ENCODE results near the gene LDB3.

The LDB3 gene

DNA sequence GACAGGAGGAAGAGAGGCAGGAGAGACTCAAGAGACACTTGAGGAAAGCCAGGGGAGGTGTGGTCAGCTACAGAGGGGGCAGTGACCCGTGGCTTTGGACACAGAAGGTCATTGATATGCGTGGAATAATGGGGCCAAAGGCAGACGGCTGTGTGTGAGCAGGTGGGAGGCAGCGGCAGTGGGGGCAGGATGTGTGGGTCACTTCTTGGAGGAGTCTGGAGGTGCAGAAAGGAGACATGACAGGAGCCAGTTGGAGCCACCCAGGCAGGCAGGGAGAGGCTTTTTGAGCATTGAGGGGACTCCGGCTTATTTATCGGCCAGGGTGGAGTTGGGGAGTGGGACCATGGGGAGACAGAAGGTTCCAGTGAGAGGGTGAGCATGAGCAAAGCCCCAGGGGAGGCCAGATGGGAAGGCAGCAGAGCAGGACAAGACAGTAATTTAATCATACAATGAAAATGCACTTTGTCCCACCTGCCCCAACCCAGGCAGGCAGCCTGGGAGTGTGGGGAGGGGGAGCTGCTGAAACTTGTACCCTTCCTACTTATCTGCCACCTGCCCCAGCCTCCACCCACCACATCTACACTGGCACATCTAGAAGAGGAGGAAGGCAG is 5.0 kb downstream of the LDB3 start:
- ChIA-PET POLR2A (no interaction called here), CTCF (interaction anchor here (1.2 kb wide), 1 partner anchor 88 kb away, joined by 3 read pairs; no protein-coding TSS in a partner anchor)
- TF ChIP-seq IKZF3 (tag by site-specific recombination; IDR thresholded peaks at IDR 0.05) (no peak), ZNF112 (tag by site-specific recombination; IDR thresholded peaks at IDR 0.05) (no peak), GLIS2 (tag by site-specific recombination; IDR thresholded peaks at IDR 0.05) (peak; percentile 33; the same call in 1 of the 2 replicates), ZNF600 (tag by site-specific recombination; IDR thresholded peaks at IDR 0.05) (no peak), ZNF701 (tag by site-specific recombination; IDR thresholded peaks at IDR 0.05) (no peak), EGR2 (tag by site-specific recombination; IDR thresholded peaks at IDR 0.05; ENCODE audit: low read depth) (peak; percentile 75; the same call in 1 of the 2 replicates), ZNF174 (tag by site-specific recombination; IDR thresholded peaks at IDR 0.05) (no peak), ZFHX2 (tag by site-specific recombination; conservative IDR thresholded peaks at IDR 0.05) (peak; percentile 56), ZNF530 (tag by site-specific recombination; IDR thresholded peaks at IDR 0.05; ENCODE audit: low read depth) (no peak), ZNF791 (tag by site-specific recombination; IDR thresholded peaks at IDR 0.05) (no peak), KLF1 (tag by site-specific recombination; IDR thresholded peaks at IDR 0.05) (no peak), ZNF514 (tag by site-specific recombination; IDR thresholded peaks at IDR 0.05) (no peak)
- TF ChIP-seq, protein P1, sequence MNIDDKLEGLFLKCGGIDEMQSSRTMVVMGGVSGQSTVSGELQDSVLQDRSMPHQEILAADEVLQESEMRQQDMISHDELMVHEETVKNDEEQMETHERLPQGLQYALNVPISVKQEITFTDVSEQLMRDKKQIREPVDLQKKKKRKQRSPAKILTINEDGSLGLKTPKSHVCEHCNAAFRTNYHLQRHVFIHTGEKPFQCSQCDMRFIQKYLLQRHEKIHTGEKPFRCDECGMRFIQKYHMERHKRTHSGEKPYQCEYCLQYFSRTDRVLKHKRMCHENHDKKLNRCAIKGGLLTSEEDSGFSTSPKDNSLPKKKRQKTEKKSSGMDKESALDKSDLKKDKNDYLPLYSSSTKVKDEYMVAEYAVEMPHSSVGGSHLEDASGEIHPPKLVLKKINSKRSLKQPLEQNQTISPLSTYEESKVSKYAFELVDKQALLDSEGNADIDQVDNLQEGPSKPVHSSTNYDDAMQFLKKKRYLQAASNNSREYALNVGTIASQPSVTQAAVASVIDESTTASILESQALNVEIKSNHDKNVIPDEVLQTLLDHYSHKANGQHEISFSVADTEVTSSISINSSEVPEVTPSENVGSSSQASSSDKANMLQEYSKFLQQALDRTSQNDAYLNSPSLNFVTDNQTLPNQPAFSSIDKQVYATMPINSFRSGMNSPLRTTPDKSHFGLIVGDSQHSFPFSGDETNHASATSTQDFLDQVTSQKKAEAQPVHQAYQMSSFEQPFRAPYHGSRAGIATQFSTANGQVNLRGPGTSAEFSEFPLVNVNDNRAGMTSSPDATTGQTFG (tag by site-specific recombination; IDR thresholded peaks at IDR 0.05; ENCODE audit: borderline replicate concordance), result no peak
- TF ChIP-seq, protein P2, sequence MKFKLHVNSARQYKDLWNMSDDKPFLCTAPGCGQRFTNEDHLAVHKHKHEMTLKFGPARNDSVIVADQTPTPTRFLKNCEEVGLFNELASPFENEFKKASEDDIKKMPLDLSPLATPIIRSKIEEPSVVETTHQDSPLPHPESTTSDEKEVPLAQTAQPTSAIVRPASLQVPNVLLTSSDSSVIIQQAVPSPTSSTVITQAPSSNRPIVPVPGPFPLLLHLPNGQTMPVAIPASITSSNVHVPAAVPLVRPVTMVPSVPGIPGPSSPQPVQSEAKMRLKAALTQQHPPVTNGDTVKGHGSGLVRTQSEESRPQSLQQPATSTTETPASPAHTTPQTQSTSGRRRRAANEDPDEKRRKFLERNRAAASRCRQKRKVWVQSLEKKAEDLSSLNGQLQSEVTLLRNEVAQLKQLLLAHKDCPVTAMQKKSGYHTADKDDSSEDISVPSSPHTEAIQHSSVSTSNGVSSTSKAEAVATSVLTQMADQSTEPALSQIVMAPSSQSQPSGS (tag by site-specific recombination; IDR thresholded peaks at IDR 0.05; ENCODE audit: low read depth), result no peak
- TF ChIP-seq, protein P3, sequence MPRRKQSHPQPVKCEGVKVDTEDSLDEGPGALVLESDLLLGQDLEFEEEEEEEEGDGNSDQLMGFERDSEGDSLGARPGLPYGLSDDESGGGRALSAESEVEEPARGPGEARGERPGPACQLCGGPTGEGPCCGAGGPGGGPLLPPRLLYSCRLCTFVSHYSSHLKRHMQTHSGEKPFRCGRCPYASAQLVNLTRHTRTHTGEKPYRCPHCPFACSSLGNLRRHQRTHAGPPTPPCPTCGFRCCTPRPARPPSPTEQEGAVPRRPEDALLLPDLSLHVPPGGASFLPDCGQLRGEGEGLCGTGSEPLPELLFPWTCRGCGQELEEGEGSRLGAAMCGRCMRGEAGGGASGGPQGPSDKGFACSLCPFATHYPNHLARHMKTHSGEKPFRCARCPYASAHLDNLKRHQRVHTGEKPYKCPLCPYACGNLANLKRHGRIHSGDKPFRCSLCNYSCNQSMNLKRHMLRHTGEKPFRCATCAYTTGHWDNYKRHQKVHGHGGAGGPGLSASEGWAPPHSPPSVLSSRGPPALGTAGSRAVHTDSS (tag by site-specific recombination; IDR thresholded peaks at IDR 0.05), result no peak
- TF ChIP-seq, protein P4, sequence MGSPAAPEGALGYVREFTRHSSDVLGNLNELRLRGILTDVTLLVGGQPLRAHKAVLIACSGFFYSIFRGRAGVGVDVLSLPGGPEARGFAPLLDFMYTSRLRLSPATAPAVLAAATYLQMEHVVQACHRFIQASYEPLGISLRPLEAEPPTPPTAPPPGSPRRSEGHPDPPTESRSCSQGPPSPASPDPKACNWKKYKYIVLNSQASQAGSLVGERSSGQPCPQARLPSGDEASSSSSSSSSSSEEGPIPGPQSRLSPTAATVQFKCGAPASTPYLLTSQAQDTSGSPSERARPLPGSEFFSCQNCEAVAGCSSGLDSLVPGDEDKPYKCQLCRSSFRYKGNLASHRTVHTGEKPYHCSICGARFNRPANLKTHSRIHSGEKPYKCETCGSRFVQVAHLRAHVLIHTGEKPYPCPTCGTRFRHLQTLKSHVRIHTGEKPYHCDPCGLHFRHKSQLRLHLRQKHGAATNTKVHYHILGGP (tag by site-specific recombination; IDR thresholded peaks at IDR 0.05), result no peak
- no peaks in the 10 kb centered on the region for H3K9me3 ChIP-seq (ENCODE audit: control insufficient read depth, insufficient read depth, low read depth, low read length)
- no peaks in the 10 kb centered on the region for H3K36me3 ChIP-seq (ENCODE audit: control insufficient read depth in 2 of 2, insufficient read depth in 1 of 2, low read length in 2 of 2)
- H3K27ac ChIP-seq (ENCODE audit: extremely low read depth, low read depth, low read length), result peak overlapping the region; percentile 16; the same call in 1 of the 2 replicates
- peaks cover 4% of the 10 kb centered on the region for H3K4me1 ChIP-seq (ENCODE audit: control insufficient read depth, insufficient read depth, low read length)
- H3K4me3 ChIP-seq (ENCODE audit: low read depth, low read length), result no peak overlapping the region

DNA sequence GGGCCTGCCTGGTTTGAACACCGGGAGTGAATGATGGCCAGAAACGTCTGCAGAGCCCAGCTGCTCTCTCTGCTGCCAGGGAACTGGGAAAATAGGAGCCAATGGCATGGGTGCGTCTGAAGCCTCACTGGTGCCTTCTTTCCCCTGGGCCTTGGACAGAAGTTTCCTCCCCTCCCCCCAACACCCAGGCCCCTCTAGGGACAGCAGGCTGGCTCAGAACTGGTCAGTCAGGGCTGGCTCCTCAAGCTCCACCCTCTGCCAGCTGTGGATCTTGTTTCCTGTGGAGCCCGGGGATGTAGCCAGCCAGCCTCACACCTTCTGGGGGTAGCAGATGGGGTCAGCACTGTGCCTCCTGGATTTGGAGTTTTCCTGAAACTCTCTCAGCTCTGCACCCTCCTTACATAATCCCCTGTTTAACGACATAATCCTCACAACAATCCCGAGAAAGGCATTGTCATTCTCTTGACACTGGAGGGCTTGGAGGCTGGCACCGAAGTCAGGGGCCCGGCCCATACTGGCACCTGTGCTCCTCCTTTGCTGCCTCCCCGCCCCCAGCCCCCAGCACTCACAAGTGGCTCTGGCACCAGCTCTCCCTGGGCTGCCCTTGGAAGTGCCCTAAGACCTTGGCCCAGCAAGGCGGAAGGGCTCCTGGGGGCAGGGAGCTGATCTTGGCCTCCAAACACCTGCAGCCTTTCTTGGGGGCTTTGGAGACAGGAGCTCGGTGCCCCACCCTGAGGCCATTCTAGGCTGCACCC is 5.7 kb downstream of the LDB3 start:
- ChIA-PET CTCF (interaction anchor here (1.2 kb wide), 1 partner anchor 88 kb away, joined by 3 read pairs; no protein-coding TSS in a partner anchor), POLR2A (no interaction called here)
- TF ChIP-seq ZNF202 (tag by site-specific recombination; IDR thresholded peaks at IDR 0.05; ENCODE audit: borderline replicate concordance), result no peak
- no peak for TF ChIP-seq GLI2 (tag by site-specific recombination; IDR thresholded peaks at IDR 0.05; ENCODE audit: borderline replicate concordance, low read depth)
- TF ChIP-seq ZNF600 (tag by site-specific recombination; IDR thresholded peaks at IDR 0.05), result no peak
- TF ChIP-seq ZNF670 (tag by site-specific recombination; IDR thresholded peaks at IDR 0.05; ENCODE audit: low read depth), result no peak
- no peak for TF ChIP-seq ZNF629 (tag by site-specific recombination; IDR thresholded peaks at IDR 0.05)
- TF ChIP-seq ZNF623 (tag by site-specific recombination; IDR thresholded peaks at IDR 0.05), result no peak
- TF ChIP-seq ZNF48 (tag by site-specific recombination; IDR thresholded peaks at IDR 0.05), result no peak
- TF ChIP-seq ZNF596 (tag by site-specific recombination; IDR thresholded peaks at IDR 0.05), result no peak
- TF ChIP-seq ZFP69B (tag by site-specific recombination; IDR thresholded peaks at IDR 0.05), result no peak
- TF ChIP-seq ZNF416 (tag by site-specific recombination; IDR thresholded peaks at IDR 0.05), result no peak
- H3K36me3 ChIP-seq (ENCODE audit: control insufficient read depth in 2 of 2, insufficient read depth in 1 of 2, low read length in 2 of 2), result no peaks in the 10 kb centered on the region
- H3K4me3 ChIP-seq (ENCODE audit: low read depth, low read length), result no peak overlapping the region
- no peaks in the 10 kb centered on the region for H3K9me3 ChIP-seq (ENCODE audit: control insufficient read depth, insufficient read depth, low read depth, low read length)
- H3K27ac ChIP-seq (ENCODE audit: extremely low read depth, low read depth, low read length), result no peak overlapping the region; the same call in 1 of the 2 replicates
- H3K4me1 ChIP-seq (ENCODE audit: control insufficient read depth, insufficient read depth, low read length), result no peaks in the 10 kb centered on the region
